ENCODE data around the gene ADIG. TPM values are rescaled to one million over a fixed set of nuclear protein-coding genes. Genes with fewer than 3 reads are reported as not detected.

The ADIG gene
- total and polyA plus RNA-seq, 2 of the 8 experiments (the other 6 are each of a cell fraction or from before 2014, with no cell fraction given), result not detected

GRCh38 chr20:38537176-38537575 is 43.8 kb upstream of the ADIG start:
- Histone ChIP-seq H4K8ac (ENCODE audit: extremely low read depth, insufficient read depth, low read length) (no peak overlapping the region), H3K4ac (replicated peaks; ENCODE audit: insufficient read length, low read depth, low read length) (no peak overlapping the region), H3K9ac (replicated peaks in 1 of 4; ENCODE audit: extremely low read depth in 1 of 4, low read depth in 3 of 4, low read length in 3 of 4) (no peak overlapping the region), H3K9me3 (ENCODE audit: insufficient read depth in 2 of 2, low read depth in 1 of 2, low read length in 1 of 2) (no peaks in the 10 kb centered on the region), H2BK120ac (replicated peaks; ENCODE audit: low read depth, low read length) (no peak overlapping the region), H3K18ac (ENCODE audit: extremely low read depth, low read length) (no peak overlapping the region), H3K4me2 (ENCODE audit: insufficient read depth in 1 of 2, low read depth in 2 of 2, low read length in 2 of 2) (no peak overlapping the region), H3K23ac (ENCODE audit: insufficient read length) (no peak overlapping the region), H4K20me1 (replicated peaks in 1 of 2; ENCODE audit: control insufficient read depth in 1 of 2, insufficient read depth in 2 of 2, low read length in 2 of 2) (peaks cover 2% of the 10 kb centered on the region in 2 experiments), H2BK15ac (ENCODE audit: low read length) (no peak overlapping the region), H2AK5ac (ENCODE audit: low read depth, low read length) (no peak overlapping the region), H2AFZ (ENCODE audit: low read length) (no peak overlapping the region), H3K4me3 (ENCODE audit: extremely low read depth in 1 of 4, insufficient read depth in 2 of 4, low read depth in 3 of 4, low read length in 4 of 4) (no peak overlapping the region), H3K79me2 (ENCODE audit: control insufficient read depth in 1 of 2, insufficient read depth in 2 of 2, low read length in 2 of 2) (no peaks in the 10 kb centered on the region), H3K27me3 (replicated peaks in 1 of 4; ENCODE audit: control insufficient read depth in 3 of 4, extremely low read depth in 1 of 4, insufficient read depth in 3 of 4, low read length in 3 of 4) (no peaks in the 10 kb centered on the region), H3K79me1 (ENCODE audit: low read depth, low read length) (no peaks in the 10 kb centered on the region), H3K14ac (ENCODE audit: insufficient read length) (no peak overlapping the region), H2BK12ac (ENCODE audit: low read depth, low read length) (no peak overlapping the region), H3K4me1 (replicated peaks in 1 of 4; ENCODE audit: control insufficient read depth in 3 of 4, insufficient read depth in 4 of 4, low read length in 3 of 4) (no peaks in the 10 kb centered on the region), H3K27ac (ENCODE audit: low read depth, low read length) (no peak overlapping the region), H3K56ac (replicated peaks; ENCODE audit: insufficient read length, low read depth, low read length) (no peak overlapping the region), H4K5ac (ENCODE audit: insufficient read length, low read depth, low read length) (no peak overlapping the region), H2BK5ac (ENCODE audit: low read depth, low read length) (no peak overlapping the region), H2BK20ac (ENCODE audit: low read length) (no peak overlapping the region), H3K36me3 (ENCODE audit: control insufficient read depth in 2 of 4, insufficient read depth in 4 of 4, low read length in 3 of 4) (peaks cover 3 to 62% (median 36%) of the 10 kb centered on the region in 4 experiments; a peak in 7 of 8 replicates), H4K91ac (replicated peaks; ENCODE audit: insufficient read length, low read length) (no peak overlapping the region), H3K23me2 (ENCODE audit: low read depth, low read length) (no peaks in the 10 kb centered on the region; the same call in 1 of the 2 replicates)
- TF ChIP-seq EZH2 (IDR thresholded peaks at IDR 0.05; ENCODE audit: low read depth, low read length, severe bottlenecking) (no peak), PHF8 (conservative IDR thresholded peaks at IDR 0.05; ENCODE audit: low read depth, low read length) (no peak), CHD2 (IDR thresholded peaks at IDR 0.05; ENCODE audit: low read length) (no peak), NRF1 (IDR thresholded peaks at IDR 0.05; ENCODE audit: low read depth, low read length) (no peak), BACH1 (IDR thresholded peaks at IDR 0.05; ENCODE audit: low read length) (no peak), TCF12 (IDR thresholded peaks at IDR 0.05; ENCODE audit: low read depth, low read length) (no peak), ASH2L (IDR thresholded peaks at IDR 0.05; ENCODE audit: low read length) (no peak), CHD1 (IDR thresholded peaks at IDR 0.05; ENCODE audit: low read depth, low read length) (no peak), GTF2F1 (IDR thresholded peaks at IDR 0.05; ENCODE audit: borderline replicate concordance, low read depth, low read length) (no peak), SP4 (IDR thresholded peaks at IDR 0.05; ENCODE audit: low read length) (no peak)
- FAIRE-seq (no peak), DNase-seq (ENCODE audit: low read depth in 1 of 2, low spot score in 2 of 2) (no peak)
- 100% methylated on average over 1 of the region's 1 CpG; no CpG with 5 or more reads in 1 of the 2 experiments for WGBS, 2 experiments (ENCODE audit: extremely low coverage in 1 of 2, insufficient coverage in 1 of 2, insufficient read length in 1 of 2, insufficient replicate concordance in 2 of 2, low coverage in 1 of 2, low lambda C conversion rate in 2 of 2, missing lambda C conversion rate in 1 of 2)
- CTCF ChIA-PET (ENCODE audit: partially characterized antibody), result no interaction called here
- POLR2A ChIA-PET (ENCODE audit: partially characterized antibody), result interaction anchor here (0.6 kb wide), 1 partner anchor 125 kb away, joined by 3 read pairs; no protein-coding TSS in a partner anchor
